NB4 (cell line): Measurements from ENCODE around the gene PLEKHG1.

Experiments used
- MYC ChIP-seq: IDR thresholded peaks from 2 replicates; pipeline ENCODE4 v1.6.1; 2011; ENCODE audit warnings: low read depth, low read length
- POLR2A ChIP-seq: IDR thresholded peaks from 2 replicates; pipeline ENCODE4 v1.6.1; 2011; ENCODE audit warnings: mild to moderate bottlenecking; ENCODE audit not compliant: insufficient read length; ENCODE audit errors: extremely low read depth
- TF ChIP-seq, protein P1 (sequence below): IDR thresholded peaks from one replicate; pipeline ENCODE4 v1.5.1; 2012; ENCODE audit warnings: low read depth, low read length
- TF ChIP-seq, protein P2 (sequence below): IDR thresholded peaks from 2 replicates; pipeline ENCODE4 v1.6.1; 2011; ENCODE audit warnings: low read depth, low read length

DNA sequence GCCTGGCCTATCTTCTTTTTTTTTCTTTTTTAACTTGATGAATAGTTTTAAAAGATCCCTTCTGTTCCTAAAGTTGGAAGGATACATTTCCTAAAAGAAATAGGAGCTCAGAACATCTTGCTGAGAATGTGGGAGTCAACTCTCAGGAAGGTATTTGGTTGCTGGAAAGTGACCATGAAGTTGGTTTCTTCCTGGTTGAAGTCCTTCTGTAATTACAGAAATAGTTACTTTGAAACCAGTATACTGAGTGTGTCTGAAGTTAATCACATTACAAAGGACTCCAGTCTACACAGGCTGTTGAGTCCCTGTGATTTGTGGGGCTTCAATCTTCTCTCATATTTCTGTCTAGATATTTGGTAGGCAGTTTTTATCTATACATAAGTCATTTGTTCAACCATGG is 9.8 kb upstream of the PLEKHG1 start:
- TF ChIP-seq, protein P1, sequence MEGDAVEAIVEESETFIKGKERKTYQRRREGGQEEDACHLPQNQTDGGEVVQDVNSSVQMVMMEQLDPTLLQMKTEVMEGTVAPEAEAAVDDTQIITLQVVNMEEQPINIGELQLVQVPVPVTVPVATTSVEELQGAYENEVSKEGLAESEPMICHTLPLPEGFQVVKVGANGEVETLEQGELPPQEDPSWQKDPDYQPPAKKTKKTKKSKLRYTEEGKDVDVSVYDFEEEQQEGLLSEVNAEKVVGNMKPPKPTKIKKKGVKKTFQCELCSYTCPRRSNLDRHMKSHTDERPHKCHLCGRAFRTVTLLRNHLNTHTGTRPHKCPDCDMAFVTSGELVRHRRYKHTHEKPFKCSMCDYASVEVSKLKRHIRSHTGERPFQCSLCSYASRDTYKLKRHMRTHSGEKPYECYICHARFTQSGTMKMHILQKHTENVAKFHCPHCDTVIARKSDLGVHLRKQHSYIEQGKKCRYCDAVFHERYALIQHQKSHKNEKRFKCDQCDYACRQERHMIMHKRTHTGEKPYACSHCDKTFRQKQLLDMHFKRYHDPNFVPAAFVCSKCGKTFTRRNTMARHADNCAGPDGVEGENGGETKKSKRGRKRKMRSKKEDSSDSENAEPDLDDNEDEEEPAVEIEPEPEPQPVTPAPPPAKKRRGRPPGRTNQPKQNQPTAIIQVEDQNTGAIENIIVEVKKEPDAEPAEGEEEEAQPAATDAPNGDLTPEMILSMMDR = no peak
- TF ChIP-seq POLR2A (no peak), MYC (no peak)
- TF ChIP-seq, protein P2, sequence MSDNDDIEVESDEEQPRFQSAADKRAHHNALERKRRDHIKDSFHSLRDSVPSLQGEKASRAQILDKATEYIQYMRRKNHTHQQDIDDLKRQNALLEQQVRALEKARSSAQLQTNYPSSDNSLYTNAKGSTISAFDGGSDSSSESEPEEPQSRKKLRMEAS = no peak
